K562 (cell line): ENCODE measurements around the gene OSBPL3.

ENCODE experiments used
- CTCF ChIP-seq, 3 experiments: IDR thresholded peaks in 2 of 3; conservative IDR thresholded peaks in 1 of 3; 2 replicates each; pipeline ENCODE4 v1.5.1; 2011 to 2012; ENCODE audit warnings: low read length in 3 of 3, mild to moderate bottlenecking in 3 of 3, control low read depth in 2 of 3, improper control_type of control experiment in 1 of 3, inconsistent platforms in 1 of 3, low read depth in 1 of 3, mixed read lengths in 1 of 3, moderate library complexity in 1 of 3; ENCODE audit not compliant: insufficient read depth in 2 of 3
- EZH2 ChIP-seq: IDR thresholded peaks from 2 replicates; pipeline ENCODE4 v1.6.1; 2012; ENCODE audit warnings: low read depth, mild to moderate bottlenecking, inconsistent platforms, low read length, borderline replicate concordance
- KDM5B ChIP-seq: fragments of 200-600 bp; sonication (generic); IDR thresholded peaks from 2 replicates; pipeline ENCODE4 v1.6.1; 2012; ENCODE audit warnings: low read depth, mild to moderate bottlenecking, moderate library complexity, low read length, control low read depth, inconsistent platforms; ENCODE audit not compliant: insufficient replicate concordance
- POLR2A ChIP-seq: fragments of 450-650 bp; conservative IDR thresholded peaks from 2 replicates; pipeline ENCODE4 v1.6.1; 2016
- RAD51 ChIP-seq: fragments of 450-650 bp; IDR thresholded peaks from 2 replicates; pipeline ENCODE4 v1.7.1; 2016; ENCODE audit warnings: low read depth, mild to moderate bottlenecking, borderline replicate concordance
- SREBF2 ChIP-seq: sonication (generic); formaldehyde crosslinking; IDR thresholded peaks from 2 replicates; pipeline ENCODE4 v1.4.0; 2020; ENCODE audit warnings: mild to moderate bottlenecking, missing genetic modification reagents
- ZNF609 ChIP-seq: sonication (generic); formaldehyde crosslinking; IDR thresholded peaks from 2 replicates; pipeline ENCODE4 v1.8.1; 2023; ENCODE audit warnings: missing genetic modification reagents, mild to moderate bottlenecking, borderline replicate concordance
- TF ChIP-seq, protein P1 (sequence below): fragments of 250-450 bp; sonication (Bioruptor Pico); IDR thresholded peaks from 2 replicates; pipeline ENCODE4 v1.8.0; 2021; ENCODE audit warnings: borderline replicate concordance, mild to moderate bottlenecking, moderate library complexity; ENCODE audit not compliant: poor library complexity, severe bottlenecking

GRCh38 chr7:24958399-24958798 is 21.6 kb downstream of the OSBPL3 start:
- TF ChIP-seq RAD51 (no peak), SREBF2 (no peak), POLR2A (no peak), CTCF (IDR thresholded peaks at IDR 0.05 in 2 of 3, conservative IDR thresholded peaks at IDR 0.05 in 1 of 3; ENCODE audit: insufficient read depth in 2 of 3, low read depth in 1 of 3, low read length in 3 of 3) (no peak), ZNF609 (CRISPR knock-in tag) (no peak), KDM5B (no peak), EZH2 (no peak)
- TF ChIP-seq, protein P1, sequence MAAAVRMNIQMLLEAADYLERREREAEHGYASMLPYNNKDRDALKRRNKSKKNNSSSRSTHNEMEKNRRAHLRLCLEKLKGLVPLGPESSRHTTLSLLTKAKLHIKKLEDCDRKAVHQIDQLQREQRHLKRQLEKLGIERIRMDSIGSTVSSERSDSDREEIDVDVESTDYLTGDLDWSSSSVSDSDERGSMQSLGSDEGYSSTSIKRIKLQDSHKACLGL (CRISPR knock-in tag): no peak
